Skin epidermis (tissue), 12 donors: ENCODE measurements around the gene ABCF1.

Experiments
- H3K27ac ChIP-seq, 21 experiments: fragments of 200-600 bp; sonication (generic) in 11 of 21; one replicate each; pipeline ENCODE4 v1.5.0; 2020; ENCODE audit warnings: mild to moderate bottlenecking in 3 of 21, inconsistent platforms in 2 of 21, moderate library complexity in 2 of 21
- H3K4me3 ChIP-seq, 7 experiments: fragments of 200-600 bp; sonication (generic) in 2 of 7; one replicate each; pipeline ENCODE4 v1.5.0; 2020; ENCODE audit warnings: inconsistent platforms in 2 of 7, mild to moderate bottlenecking in 2 of 7, moderate library complexity in 1 of 7

The ABCF1 gene

DNA sequence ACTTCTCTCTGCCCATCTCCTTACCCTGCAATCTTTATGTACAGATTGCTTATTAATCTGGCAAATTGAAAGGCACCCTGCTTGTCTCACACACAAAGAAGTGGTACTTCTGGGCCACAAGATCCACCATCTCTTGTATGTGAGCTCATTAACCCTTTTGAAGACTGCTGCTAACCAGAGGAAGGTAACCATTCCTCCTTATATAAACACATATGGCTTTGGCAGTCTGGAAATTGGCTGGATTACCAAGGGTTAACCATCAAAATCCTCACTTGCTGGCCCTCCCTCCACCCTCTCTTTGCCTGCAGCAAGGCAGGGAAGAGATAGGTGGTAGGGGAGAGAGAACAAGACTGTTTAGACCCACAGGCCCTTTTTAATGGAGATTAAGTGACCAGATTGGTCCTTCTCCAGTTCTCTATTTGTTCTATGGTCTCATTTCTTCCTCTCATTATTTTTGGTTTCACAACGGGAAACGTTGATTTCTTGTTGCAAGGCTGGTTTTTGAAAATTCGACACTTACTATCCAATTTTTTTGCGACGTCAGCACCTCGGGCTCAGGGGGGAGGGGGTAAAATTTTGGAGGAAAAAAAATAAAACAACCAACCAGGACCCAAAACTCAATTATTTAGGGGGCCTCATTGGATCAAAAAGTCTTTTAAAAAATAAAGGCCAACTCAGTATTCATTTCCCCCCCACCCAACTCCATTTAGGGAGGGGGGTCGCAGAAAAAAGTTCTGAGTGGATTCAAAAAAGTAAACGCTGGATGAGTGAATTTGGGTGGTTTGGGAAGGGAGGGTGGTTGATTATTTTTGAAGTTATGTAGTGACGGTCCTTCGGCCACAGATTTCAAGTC, 44.9 kb downstream of the ABCF1 start:
- H3K27ac ChIP-seq: peak overlapping the region; percentile 60 to 100 (median 97)
- peak overlapping the region; percentile 58 to 97 (median 80) for H3K4me3 ChIP-seq

DNA sequence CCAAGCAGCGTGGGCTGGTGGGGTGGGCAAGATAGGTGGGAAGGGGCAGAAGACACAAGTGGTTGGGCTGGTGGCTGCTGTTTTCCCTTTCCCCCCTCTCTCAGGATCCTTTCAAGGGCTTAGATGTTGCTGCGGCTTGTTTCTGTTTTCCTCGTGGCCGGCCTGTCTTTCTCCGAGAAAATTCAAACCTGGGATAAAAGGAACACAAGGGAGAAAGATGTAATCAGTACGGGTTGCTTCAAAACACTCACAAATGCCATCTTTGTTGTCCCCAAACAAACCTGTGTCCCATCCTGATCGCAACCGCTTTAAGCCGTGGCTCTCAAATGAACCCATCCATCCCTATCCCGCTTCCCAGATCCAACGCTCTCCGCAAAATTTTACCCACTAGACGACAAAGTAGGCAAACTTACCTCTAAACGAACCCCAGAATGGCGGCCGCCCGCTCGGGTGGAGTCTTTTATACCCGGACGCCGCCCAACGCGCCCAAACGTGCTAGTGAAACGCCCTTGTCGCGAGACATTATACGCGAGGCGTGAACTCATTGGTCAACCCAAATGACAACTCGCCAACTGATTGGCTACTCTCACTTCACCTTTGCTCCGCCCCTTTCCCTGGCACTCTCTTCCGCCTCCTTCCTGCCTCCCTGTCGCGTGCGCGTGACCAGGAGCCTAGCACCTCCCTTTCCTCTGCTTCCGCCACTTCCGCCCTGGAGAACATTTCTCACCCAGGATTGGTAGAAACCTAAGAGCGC, 45.7 kb downstream of the ABCF1 start, which contains the start of gene PPP1R10:
TSS of gene PPP1R10 (minus strand) at position 433 of the 754 bp plus-strand sequence. CDS start 7,299 bp downstream, outside the sequence.
- peak within 1 kb of the TSS; percentile 60 to 100 (median 97) for H3K27ac ChIP-seq
- peak within 1 kb of the TSS; percentile 58 to 97 (median 80) for H3K4me3 ChIP-seq

DNA sequence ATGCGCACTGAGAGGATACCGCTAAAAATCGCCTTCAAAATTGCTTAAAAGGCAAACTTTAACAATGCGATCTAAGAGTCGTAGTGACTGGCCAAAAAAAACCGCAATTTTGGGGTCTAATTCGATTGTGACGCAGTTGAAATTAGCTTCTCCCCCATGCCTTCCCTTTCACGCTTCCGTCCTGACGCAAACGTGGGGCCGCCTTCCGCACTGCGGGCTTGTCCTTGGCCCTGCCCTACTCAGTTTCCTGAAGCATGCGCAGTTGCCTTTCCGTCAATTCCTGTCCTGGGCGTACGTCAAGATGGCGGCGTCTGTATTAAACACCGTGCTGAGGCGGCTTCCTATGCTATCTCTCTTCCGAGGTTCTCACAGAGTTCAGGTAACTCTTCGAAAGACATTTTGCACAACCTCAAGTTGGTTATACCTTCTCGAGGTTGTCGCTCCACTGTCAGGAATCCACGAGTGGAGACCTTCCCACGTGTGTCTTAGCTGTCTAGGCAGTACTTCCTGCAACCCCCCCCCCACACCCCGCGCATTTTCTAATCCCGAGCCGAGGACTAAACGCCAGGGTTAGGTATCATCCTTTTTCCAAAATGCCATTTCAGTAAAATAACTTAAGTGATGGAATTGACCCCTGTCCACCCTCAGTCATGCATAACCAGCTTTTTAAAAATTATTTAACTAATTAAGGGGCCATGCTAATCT, 46.5 kb downstream of the ABCF1 start, which contains the start of gene MRPS18B:
TSS of gene MRPS18B (plus strand) at position 276 of the 705 bp plus-strand sequence. CDS start at position 302, 26 bp downstream.
- Histone ChIP-seq H3K27ac (peak within 1 kb of the TSS; percentile 60 to 100 (median 97)), H3K4me3 (peak within 1 kb of the TSS; percentile 58 to 97 (median 80))

DNA sequence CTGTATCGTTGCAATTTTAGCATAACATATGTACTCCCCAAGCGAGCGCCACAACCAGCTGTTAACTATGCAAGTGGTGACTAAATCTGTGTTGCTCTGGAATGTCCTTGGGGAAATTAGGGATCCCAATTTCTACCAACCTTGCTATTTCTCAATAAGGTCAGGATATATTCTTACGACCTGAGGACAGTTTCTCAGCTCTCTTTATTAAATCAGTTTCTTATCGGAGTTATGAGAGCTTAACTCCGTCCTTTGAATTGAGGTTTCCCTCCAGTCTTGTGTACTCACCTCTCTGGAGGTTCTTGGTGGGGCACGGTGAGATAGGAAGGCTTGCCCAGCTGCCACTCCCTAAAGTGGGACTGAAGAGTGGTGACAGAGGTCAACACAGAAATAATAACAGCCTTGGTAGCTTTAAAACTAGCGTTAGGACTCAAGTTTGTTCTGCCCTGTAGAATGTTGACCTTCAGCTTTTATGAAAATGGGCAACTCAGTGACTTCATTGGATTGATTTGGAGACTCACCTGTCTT, 47.1 kb downstream of the ABCF1 start:
- Histone ChIP-seq H3K4me3 (peak overlapping the region; percentile 48 to 86 (median 55)), H3K27ac (peak overlapping the region; percentile 2 to 100 (median 95))

DNA sequence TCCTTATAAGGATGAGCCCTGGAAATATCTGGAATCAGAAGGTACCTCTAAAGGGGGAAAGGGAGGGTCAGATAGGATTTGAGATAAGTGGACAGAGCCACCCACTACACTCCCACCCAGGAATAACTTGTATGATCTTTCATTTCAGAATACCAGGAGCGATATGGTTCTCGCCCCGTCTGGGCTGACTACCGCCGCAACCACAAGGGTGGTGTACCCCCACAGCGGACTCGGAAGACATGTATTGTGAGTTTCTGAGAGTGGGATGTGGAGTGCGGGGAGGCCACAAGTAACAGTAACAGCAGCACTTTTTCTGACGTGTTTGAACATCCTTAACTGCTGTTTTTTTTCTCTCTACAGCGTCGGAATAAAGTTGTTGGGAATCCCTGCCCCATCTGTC, 48.3 kb downstream of the ABCF1 start:
- peak overlapping the region in 1 of 21 experiments; percentile 26 for H3K27ac ChIP-seq

DNA sequence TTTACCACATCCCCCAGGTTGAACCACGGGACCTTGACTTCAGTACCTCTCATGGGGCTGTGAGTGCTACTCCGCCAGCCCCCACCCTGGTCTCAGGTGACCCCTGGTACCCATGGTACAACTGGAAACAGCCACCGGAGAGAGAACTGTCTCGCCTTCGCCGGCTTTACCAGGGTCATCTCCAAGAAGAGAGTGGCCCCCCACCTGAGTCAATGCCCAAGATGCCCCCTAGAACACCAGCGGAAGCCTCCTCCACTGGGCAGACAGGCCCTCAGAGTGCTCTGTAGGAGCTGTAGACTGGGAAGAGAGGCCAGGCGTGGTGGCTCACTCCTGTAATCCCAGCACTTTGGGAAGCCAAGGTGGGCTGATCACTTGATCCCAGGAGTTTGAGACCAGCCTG, 54.3 kb downstream of the ABCF1 start:
- H3K4me3 ChIP-seq: no peak overlapping the region
- H3K27ac ChIP-seq: peak overlapping the region in 2 of 21 experiments; percentile 85 to 94

More for the DNA sequence above, 48.3 kb downstream of the ABCF1 start:
- H3K4me3 ChIP-seq: no peak overlapping the region

DNA sequence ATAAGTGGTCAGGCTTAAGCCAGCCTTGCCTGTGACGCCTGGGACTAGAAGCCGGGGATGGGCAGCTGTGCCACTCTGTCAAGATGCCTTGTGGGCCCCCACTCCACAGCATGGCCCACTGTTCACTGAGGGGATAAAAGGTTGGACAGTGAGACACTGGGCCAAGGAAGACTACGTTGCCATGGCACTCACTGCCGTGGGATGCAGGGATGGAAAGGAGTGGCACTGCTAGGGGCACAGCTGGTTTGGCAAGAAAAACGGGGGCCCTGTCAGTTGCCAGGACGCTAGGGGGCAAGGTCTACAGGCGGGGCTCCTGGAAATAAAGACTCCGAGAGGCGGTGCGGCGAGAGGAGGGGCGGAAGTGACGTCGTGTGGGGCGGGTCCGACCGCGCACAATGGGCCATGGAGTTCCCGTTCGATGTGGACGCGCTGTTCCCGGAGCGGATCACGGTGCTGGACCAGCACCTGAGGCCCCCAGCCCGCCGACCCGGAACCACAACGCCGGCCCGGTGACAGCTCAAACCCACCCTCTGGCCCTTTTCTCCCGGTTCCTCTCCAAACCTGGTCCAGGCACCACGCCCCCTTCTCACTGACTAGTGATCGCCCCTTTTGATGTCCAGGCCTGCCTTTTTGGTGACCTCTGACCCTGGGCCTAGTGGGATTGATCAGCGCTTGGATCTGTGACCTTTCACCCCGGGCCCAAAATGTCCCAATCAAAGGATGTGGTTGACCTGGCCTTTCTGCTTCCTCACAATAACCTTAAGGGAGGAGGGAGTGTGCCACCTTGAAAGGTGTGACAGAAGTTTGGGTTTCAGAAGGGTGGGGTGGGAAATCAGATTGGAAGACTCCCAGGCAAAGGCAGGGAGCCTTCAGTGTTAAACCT, 55.5 kb downstream of the ABCF1 start, which contains the start of gene ATAT1:
TSS of gene ATAT1 (plus strand) at position 391 of the 883 bp plus-strand sequence.
- peak within 1 kb of the TSS; percentile 40 to 67 (median 58) for H3K4me3 ChIP-seq
- peak within 1 kb of the TSS; percentile 24 to 96 (median 90) for H3K27ac ChIP-seq

GRCh38 chr6:30635834-30636233, 64.6 kb downstream of the ABCF1 start:
- Histone ChIP-seq H3K4me3 (no peak overlapping the region), H3K27ac (no peak overlapping the region)

DNA sequence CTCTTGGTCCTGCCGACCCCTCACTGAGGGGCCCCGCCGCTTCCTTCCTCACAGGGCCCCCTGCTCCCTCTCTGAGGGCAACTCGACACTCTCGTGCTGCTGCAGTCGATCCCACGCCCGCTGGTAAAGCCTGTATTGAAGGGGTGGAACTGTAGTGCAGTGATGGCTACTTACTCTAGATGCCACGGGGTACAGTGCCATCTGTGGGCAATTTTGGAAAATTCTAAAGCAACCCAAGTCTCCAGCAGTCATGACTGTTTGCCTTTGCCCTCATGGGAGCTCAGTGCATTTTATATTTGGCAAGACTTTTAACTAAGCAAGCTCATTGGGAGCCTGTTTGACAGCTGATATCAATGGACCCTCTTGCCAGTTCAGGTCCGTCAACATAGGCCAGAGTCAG, 69.2 kb downstream of the ABCF1 start:
- H3K27ac ChIP-seq: no peak overlapping the region
- H3K4me3 ChIP-seq: no peak overlapping the region

- no peak overlapping the region for H3K27ac ChIP-seq
- H3K4me3 ChIP-seq: no peak overlapping the region
Observed at GRCh38 chr6:30641048-30641447, 69.8 kb downstream of the ABCF1 start.
